Mucosa of rectum (tissue), 2 donors: ENCODE results near the gene SFT2D3.

Experiments used
- H3K27ac ChIP-seq, 2 donors: one replicate each; pipeline ENCODE4 v1.7.0; 2013; ENCODE audit warnings: inconsistent platforms in 2 of 2, low read depth in 2 of 2, low read length in 2 of 2
- H3K27me3 ChIP-seq, 2 donors: one replicate each; pipeline ENCODE4 v1.7.0; 2013; ENCODE audit warnings: low read length in 2 of 2; ENCODE audit not compliant: control insufficient read depth in 2 of 2, insufficient read depth in 2 of 2
- H3K36me3 ChIP-seq, 2 donors: one replicate each; pipeline ENCODE4 v1.7.0; 2013; ENCODE audit warnings: low read length in 2 of 2; ENCODE audit not compliant: control insufficient read depth in 2 of 2, insufficient read depth in 2 of 2
- H3K4me1 ChIP-seq, 2 donors: one replicate each; pipeline ENCODE4 v1.7.0; 2013; ENCODE audit warnings: low read length in 2 of 2, mild to moderate bottlenecking in 1 of 2; ENCODE audit not compliant: control insufficient read depth in 2 of 2, insufficient read depth in 2 of 2
- H3K4me3 ChIP-seq, 2 donors: one replicate each; pipeline ENCODE4 v1.7.0; 2013; ENCODE audit warnings: low read length in 2 of 2
- H3K9ac ChIP-seq, 2 donors: one replicate each; pipeline ENCODE4 v1.7.0; 2013; ENCODE audit warnings: low read length in 2 of 2, low read depth in 1 of 2, mild to moderate bottlenecking in 1 of 2
- H3K9me3 ChIP-seq, 2 donors: one replicate each; pipeline ENCODE4 v1.7.0; 2013; ENCODE audit warnings: low read length in 2 of 2; ENCODE audit not compliant: control insufficient read depth in 2 of 2
- donor health status: healthy.
- donor health status: Normal muscosa, but diverticular disease.

The SFT2D3 gene

DNA sequence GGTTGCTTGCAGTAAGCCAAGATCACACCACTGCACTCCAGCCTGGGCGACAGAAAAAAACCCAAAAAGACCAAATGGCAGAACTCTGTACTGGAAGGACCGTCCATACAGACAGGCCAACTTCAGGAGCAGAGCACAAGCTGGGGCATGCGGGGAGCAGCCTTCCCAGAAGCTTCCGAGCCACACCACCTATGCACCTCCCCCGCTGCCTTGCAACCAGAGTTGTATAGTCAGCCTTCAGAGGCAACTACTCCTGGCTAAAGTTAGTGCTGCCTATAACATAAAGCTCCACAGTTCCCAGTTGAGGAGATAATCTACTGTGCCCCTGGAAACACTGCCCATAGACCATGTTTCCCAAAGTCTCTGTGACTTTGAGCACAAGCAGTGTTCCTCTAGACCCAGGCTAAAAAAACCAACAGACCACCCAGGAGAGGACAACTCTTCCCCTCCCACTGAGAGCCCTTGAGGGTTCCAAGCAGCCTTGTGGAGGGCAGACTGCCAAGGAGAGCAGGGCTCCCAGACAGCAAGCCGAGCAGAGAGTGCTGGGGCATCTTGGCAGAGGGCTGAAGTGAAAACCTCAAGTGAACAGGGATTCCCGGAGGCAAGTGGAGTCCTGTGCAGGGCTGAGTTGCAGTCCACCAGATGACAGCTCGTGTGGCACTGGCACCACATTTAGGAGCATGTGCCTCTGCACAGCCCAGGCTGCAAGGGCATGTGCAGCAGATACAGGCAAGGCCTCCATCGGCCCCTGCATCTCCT, 6.8 kb downstream of the SFT2D3 start:
- Histone ChIP-seq H3K9ac (no peak overlapping the region), H3K27ac (no peak overlapping the region), H3K27me3 (no peaks in the 10 kb centered on the region), H3K9me3 (no peaks in the 10 kb centered on the region), H3K4me3 (no peak overlapping the region), H3K36me3 (peaks cover 33 to 55% of the 10 kb centered on the region in 2 donors), H3K4me1 (peaks cover 5 to 6% of the 10 kb centered on the region in 2 donors)

DNA sequence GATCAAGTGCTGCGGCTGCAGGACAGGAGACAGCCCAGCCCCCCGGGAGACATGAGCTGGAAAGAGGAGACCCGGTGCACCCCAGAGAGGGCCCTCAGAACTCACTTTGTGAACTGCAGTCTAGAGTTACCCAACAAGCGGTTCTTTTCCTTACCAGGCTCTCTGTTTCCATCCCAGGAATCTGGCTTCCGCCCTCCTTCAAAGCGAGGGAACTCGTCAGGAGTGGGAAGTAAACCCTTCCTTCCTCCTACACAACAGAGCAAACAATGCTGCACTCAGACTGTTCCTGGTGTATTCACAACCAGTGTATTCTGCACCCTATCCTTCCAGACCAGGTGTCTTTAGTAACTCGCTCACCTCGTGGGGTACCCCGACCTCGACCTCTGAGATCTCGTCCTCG, 8.0 kb downstream of the SFT2D3 start:
- Histone ChIP-seq H3K27me3 (no peaks in the 10 kb centered on the region), H3K4me1 (no peaks in the 10 kb centered on the region), H3K36me3 (peaks cover 33 to 55% of the 10 kb centered on the region in 2 donors), H3K27ac (no peak overlapping the region), H3K9me3 (no peaks in the 10 kb centered on the region), H3K4me3 (no peak overlapping the region), H3K9ac (no peak overlapping the region)

DNA sequence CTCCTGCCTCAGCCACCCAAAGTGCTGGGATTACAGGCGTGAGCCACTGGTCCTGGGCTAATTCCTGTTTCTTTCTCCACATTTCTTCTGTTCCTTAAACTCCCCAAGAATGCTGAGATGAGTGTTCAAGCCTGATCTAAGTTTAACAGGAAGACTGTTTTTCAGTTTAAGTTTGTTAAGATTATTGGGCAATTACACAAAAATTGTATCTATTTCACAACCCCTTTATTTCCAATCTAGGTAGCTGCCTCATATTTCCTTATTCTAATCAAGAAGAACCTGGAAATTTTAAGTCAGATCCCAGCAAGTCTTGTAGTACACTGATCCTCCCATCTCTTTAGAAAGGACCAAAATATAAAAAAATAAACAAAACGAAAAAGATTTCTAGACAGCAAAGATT, 11.7 kb downstream of the SFT2D3 start:
- H3K27me3 ChIP-seq, result no peaks in the 10 kb centered on the region

GRCh38 chr2:127713562-127713961, 12.3 kb downstream of the SFT2D3 start:
- H3K36me3 ChIP-seq, result peaks cover 28 to 44% of the 10 kb centered on the region in 2 donors
- H3K9me3 ChIP-seq, result no peaks in the 10 kb centered on the region
- no peaks in the 10 kb centered on the region for H3K27me3 ChIP-seq
- H3K4me3 ChIP-seq, result no peak overlapping the region
- H3K9ac ChIP-seq, result no peak overlapping the region
- no peaks in the 10 kb centered on the region for H3K4me1 ChIP-seq
- no peak overlapping the region for H3K27ac ChIP-seq

More for the DNA sequence above, 11.7 kb downstream of the SFT2D3 start:
- Histone ChIP-seq H3K4me3 (no peak overlapping the region), H3K9me3 (no peaks in the 10 kb centered on the region), H3K27ac (no peak overlapping the region), H3K4me1 (no peaks in the 10 kb centered on the region), H3K36me3 (peaks cover 33 to 50% of the 10 kb centered on the region in 2 donors), H3K9ac (no peak overlapping the region)

DNA sequence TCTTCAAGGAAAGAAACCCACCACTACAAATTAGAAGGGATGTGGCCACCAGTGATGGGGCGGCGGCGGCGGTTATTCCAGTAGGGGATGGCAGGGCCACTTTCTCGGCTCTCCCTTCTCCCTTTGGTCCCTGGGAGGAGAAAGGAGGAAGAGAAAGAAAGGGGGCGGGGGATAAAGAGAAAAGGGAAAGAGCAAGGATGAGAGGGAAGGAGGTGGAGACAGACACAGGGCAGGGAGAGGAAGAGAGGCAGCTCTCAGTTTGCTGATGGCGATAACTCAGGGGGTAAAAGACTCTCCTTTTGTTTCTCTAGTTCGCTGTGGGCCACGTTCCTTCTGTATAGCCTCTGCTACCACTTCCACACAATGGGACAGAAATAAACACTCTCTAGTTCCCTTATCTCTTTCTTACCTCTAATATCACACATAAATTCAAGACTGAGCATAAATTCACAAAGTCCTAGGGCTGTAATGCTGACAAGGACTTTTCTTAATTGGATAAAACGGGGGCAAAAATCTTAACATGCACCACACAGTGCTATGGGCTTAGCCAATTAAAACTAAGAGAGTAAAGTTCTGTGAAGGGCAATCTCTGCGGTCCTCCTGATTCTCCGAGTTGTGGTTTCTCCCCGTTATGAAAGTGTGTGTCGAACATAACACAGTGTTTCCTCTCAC, 14.6 kb downstream of the SFT2D3 start:
- Histone ChIP-seq H3K9ac (no peak overlapping the region), H3K36me3 (peaks cover 28 to 39% of the 10 kb centered on the region in 2 donors), H3K27me3 (no peaks in the 10 kb centered on the region), H3K4me1 (no peaks in the 10 kb centered on the region), H3K9me3 (no peaks in the 10 kb centered on the region), H3K27ac (no peak overlapping the region), H3K4me3 (no peak overlapping the region)

GRCh38 chr2:127718271-127718670, 17.0 kb downstream of the SFT2D3 start:
- Histone ChIP-seq H3K36me3 (peaks cover 41 to 59% of the 10 kb centered on the region in 2 donors), H3K9me3 (no peaks in the 10 kb centered on the region), H3K27ac (no peak overlapping the region), H3K4me3 (no peak overlapping the region), H3K9ac (no peak overlapping the region), H3K4me1 (no peaks in the 10 kb centered on the region), H3K27me3 (no peaks in the 10 kb centered on the region)

DNA sequence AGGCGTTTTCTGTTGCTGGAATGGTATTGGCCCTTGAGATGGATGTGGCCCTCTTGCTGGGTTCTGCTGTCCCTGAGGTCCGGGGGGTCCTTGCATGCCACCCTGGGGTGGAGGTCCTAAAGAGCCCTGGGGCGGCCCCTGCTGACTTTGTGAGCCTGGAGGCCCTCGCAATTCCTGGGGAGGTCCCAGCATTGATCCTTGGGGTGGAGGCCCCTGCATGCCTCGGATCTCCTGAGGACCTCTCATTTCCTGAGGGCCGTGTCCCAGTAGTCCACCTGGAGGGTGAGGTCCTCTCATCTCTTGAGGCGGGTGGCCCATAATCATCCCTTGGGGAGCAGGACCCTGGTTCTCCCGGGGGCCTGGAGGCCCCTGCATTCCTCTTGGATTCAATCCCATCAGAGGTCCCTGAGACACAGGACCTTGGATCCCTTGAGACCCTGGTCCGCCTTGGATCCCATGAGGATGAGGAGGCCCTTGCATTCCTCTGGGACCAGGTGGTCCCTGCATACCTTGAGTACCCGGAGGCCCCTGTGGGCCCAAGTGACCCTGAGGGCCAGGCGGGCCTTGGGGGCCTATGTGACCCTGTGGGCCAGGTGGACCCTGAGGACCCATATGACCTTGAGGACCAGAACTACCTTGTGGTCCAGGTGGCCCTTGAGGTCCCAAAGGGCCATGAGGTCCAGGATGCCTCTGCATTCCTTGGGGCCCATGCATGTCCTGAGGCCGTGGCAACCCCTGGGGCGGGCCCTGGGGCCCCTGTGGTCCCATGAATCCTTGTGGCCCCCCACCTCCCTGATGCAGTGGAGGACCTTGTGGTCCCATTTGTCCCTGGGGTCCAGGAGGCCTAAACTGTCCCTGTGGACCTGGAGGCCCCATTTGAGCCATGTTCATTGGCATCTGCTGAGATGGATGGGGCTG, 18.3 kb downstream of the SFT2D3 start:
- no peak overlapping the region for H3K27ac ChIP-seq
- no peak overlapping the region for H3K4me3 ChIP-seq
- H3K4me1 ChIP-seq, result no peaks in the 10 kb centered on the region
- H3K9ac ChIP-seq, result no peak overlapping the region
- no peaks in the 10 kb centered on the region for H3K9me3 ChIP-seq
- peaks cover 41 to 58% of the 10 kb centered on the region in 2 donors for H3K36me3 ChIP-seq
- no peaks in the 10 kb centered on the region for H3K27me3 ChIP-seq

DNA sequence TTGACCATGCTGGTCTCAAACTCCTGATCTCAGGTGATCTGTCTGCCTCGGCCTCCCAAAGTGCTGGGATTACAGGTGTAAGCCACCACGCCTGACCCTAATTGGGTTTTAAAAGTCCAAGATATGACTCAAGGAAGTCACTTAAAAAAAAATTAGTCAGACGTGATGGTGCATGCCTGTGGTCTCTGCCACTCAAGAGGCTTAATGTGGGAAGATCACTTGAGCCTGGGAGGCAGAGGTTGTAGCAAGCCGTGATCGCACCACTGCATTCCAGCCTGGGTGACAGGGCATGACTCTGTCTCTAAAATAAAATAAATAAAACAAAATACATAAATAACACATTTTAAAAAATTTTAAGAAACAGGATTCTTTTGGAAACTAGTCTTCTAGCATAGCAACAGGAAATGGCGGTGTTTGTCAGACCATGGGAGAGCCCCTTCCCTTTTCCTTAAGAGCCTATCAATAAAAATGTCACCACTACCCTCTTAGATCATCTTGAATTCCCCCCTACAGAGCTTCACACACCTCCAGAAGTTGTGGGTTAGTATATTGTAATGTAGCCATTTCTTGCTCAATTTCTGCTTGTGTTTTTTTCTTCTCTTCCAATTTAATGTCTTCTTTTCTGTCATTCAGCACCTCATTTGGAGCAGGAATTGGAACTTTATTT, 20.1 kb downstream of the SFT2D3 start:
- H3K4me3 ChIP-seq, result no peak overlapping the region
- H3K9me3 ChIP-seq, result no peaks in the 10 kb centered on the region
- no peaks in the 10 kb centered on the region for H3K27me3 ChIP-seq
- no peak overlapping the region for H3K27ac ChIP-seq
- H3K9ac ChIP-seq, result no peak overlapping the region
- H3K4me1 ChIP-seq, result no peaks in the 10 kb centered on the region
- H3K36me3 ChIP-seq, result peaks cover 38 to 52% of the 10 kb centered on the region in 2 donors

GRCh38 chr2:127721978-127722355, 20.7 kb downstream of the SFT2D3 start:
- Histone ChIP-seq H3K9me3 (no peaks in the 10 kb centered on the region), H3K27me3 (no peaks in the 10 kb centered on the region), H3K36me3 (peaks cover 33 to 46% of the 10 kb centered on the region in 2 donors), H3K4me1 (no peaks in the 10 kb centered on the region), H3K4me3 (no peak overlapping the region), H3K27ac (no peak overlapping the region), H3K9ac (no peak overlapping the region)
